Upper lobe of right lung (tissue), 1 donor: ENCODE data around the gene SLC7A14. TPM values are rescaled to one million over a fixed set of nuclear protein-coding genes. Genes with fewer than 3 reads are reported as not detected.

Source experiments
- ATAC-seq: fragments of 200-7000 bp; cut with Tn5 transposase; one replicate; pipeline ENCODE4 v1.9.1; 2020; ENCODE audit warnings: mild to moderate bottlenecking, moderate library complexity
- DNase-seq: peaks from one replicate; pipeline ENCODE4 v3.0.0-alpha.2; 2020
- H3K27ac ChIP-seq: fragments of 200-600 bp; one replicate; pipeline ENCODE4 v1.8.0; 2022
- H3K27me3 ChIP-seq: fragments of 200-600 bp; one replicate; pipeline ENCODE4 v1.8.0; 2022; ENCODE audit warnings: mild to moderate bottlenecking
- H3K36me3 ChIP-seq: fragments of 200-600 bp; one replicate; pipeline ENCODE4 v1.8.0; 2022
- H3K4me1 ChIP-seq: fragments of 200-600 bp; one replicate; pipeline ENCODE4 v1.8.0; 2022
- H3K4me3 ChIP-seq: fragments of 200-600 bp; one replicate; pipeline ENCODE4 v1.8.0; 2022; ENCODE audit warnings: mild to moderate bottlenecking
- H3K9me3 ChIP-seq: fragments of 200-600 bp; one replicate; pipeline ENCODE4 v1.8.0; 2022
- CTCF ChIP-seq: fragments of 200-600 bp; IDR thresholded peaks from one replicate; pipeline ENCODE4 v1.8.0; 2022; ENCODE audit warnings: antibody characterized with exemption
- intact Hi-C: fragments of 100-400 bp; cut with DNase I; formaldehyde crosslinking; loops from one replicate; pipeline ENCODE4 v1.11.0; 2022
- total RNA-seq: library from RNA; stranded (reverse); fragmentation: NEBNext Ultra II Directional; extraction: Animal tissue kit (Norgen Biotek cat#: 25700); gene quantifications from one replicate; pipeline ENCODE4 v1.2.1, GENCODE V29; 2021
- donor health status: DM: no; HTN: yes; CAD: no; lungs with severe emphysema.

The SLC7A14 gene
- total RNA-seq, 1 donor from 2014 or later, result not detected

DNA sequence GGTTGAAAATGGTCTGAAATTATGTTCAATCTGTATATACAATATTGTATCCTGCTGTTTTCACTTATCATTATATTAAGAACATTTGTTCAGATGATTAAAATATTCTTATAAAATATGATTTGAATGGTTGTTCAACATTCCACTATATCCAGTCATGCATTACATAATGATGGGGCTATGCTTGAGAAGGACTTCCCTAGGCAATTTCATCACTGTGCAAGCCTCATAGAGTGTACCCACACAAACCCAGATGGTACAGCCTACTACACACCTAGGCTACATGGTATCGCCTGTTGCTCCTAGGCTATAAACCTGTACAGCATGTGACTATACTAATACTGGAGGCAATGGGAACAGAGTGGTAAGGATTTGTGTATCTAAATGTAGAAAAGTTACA, 30.5 kb downstream of the SLC7A14 start:
- DNase-seq (no peak), ATAC-seq (no peak)
- Histone ChIP-seq H3K9me3 (no peaks in the 10 kb centered on the region), H3K4me3 (no peak overlapping the region), H3K36me3 (no peaks in the 10 kb centered on the region), H3K4me1 (no peaks in the 10 kb centered on the region), H3K27me3 (no peaks in the 10 kb centered on the region), H3K27ac (no peak overlapping the region)
- intact Hi-C loops, result no loop called here
- no peak for TF ChIP-seq CTCF

GRCh38 chr3:170553788-170554757, 31.8 kb downstream of the SLC7A14 start:
- intact Hi-C loops, result no loop called here
- H3K27ac ChIP-seq, result no peak overlapping the region
- ATAC-seq (no peak), DNase-seq (no peak)
- H3K27me3 ChIP-seq, result no peaks in the 10 kb centered on the region
- H3K4me1 ChIP-seq, result no peaks in the 10 kb centered on the region
- TF ChIP-seq CTCF, result no peak
- no peaks in the 10 kb centered on the region for H3K9me3 ChIP-seq
- no peaks in the 10 kb centered on the region for H3K36me3 ChIP-seq
- no peak overlapping the region for H3K4me3 ChIP-seq

- no peaks in the 10 kb centered on the region for H3K27me3 ChIP-seq
- H3K9me3 ChIP-seq, result no peaks in the 10 kb centered on the region
- ATAC-seq, result no peak
- DNase-seq, result no peak
- no peak overlapping the region for H3K27ac ChIP-seq
- no peaks in the 10 kb centered on the region for H3K36me3 ChIP-seq
- TF ChIP-seq CTCF, result no peak
- no peak overlapping the region for H3K4me3 ChIP-seq
- intact Hi-C loops, result no loop called here
- no peaks in the 10 kb centered on the region for H3K4me1 ChIP-seq
Measured at GRCh38 chr3:170551252-170551651, 34.6 kb downstream of the SLC7A14 start.

DNA sequence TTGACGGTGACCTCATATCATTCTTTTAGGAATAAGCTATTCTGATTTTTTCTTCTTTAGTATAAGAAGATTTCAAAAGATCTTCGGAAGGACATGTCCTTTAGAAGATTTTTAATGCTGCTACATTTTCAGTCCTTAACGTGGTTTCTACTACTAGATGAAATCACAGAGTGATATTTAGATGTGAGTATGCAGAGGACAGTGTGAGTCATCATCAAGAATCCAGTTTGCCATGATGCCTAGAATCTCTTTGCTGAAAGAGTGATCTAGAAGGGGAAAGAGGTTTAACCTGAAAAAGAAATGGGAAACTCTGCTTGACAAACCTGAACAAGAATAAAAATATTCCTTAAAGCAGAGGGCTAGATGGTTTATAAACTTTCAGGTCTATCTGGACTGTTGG, 43.2 kb downstream of the SLC7A14 start:
- no peaks in the 10 kb centered on the region for H3K36me3 ChIP-seq
- no peak for TF ChIP-seq CTCF
- ATAC-seq (no peak), DNase-seq (no peak)
- H3K4me3 ChIP-seq, result no peak overlapping the region
- intact Hi-C loops, result no loop called here
- no peak overlapping the region for H3K27ac ChIP-seq
- no peaks in the 10 kb centered on the region for H3K27me3 ChIP-seq
- H3K4me1 ChIP-seq, result no peaks in the 10 kb centered on the region
- H3K9me3 ChIP-seq, result no peaks in the 10 kb centered on the region

- no peak for ATAC-seq
- TF ChIP-seq CTCF, result no peak
- Histone ChIP-seq H3K36me3 (no peaks in the 10 kb centered on the region), H3K9me3 (no peaks in the 10 kb centered on the region), H3K27me3 (no peaks in the 10 kb centered on the region), H3K4me1 (no peaks in the 10 kb centered on the region), H3K4me3 (no peak overlapping the region), H3K27ac (no peak overlapping the region)
- DNase-seq, result no peak
- intact Hi-C loops, result no loop called here
Measured at GRCh38 chr3:170539897-170540296, 46.0 kb downstream of the SLC7A14 start.
